Activated CD4-positive, alpha-beta T cell treated with anti-CD3 and anti-CD28 coated beads, Interleukin-2, Interleukin-4, amounts not matched to agents 100 ng/mL and 50 ng/mL, durations not matched to agents 16 hours and 8 hours (primary cell): Measurements from ENCODE around the gene DCN.

Experiments used
- DNase-seq: peaks from one replicate; pipeline ENCODE4 v3.0.0-alpha.2; 2020; ENCODE audit warnings: low spot score

Gene DCN

GRCh38 chr12:91138337-91138920, 44.2 kb downstream of the DCN start:
- no peak for DNase-seq

GRCh38 chr12:91133871-91134270, 48.7 kb downstream of the DCN start:
- no peak for DNase-seq

- no peak for DNase-seq
Observed at GRCh38 chr12:91129662-91130362, 52.8 kb downstream of the DCN start.

- DNase-seq, result no peak
Observed at GRCh38 chr12:91127751-91128150, 54.9 kb downstream of the DCN start.

GRCh38 chr12:91127306-91127705, 55.3 kb downstream of the DCN start:
- no peak for DNase-seq

GRCh38 chr12:91126516-91126915, 56.1 kb downstream of the DCN start:
- DNase-seq, result no peak

GRCh38 chr12:91123236-91123916, 59.2 kb downstream of the DCN start:
- DNase-seq, result no peak

GRCh38 chr12:91120781-91121180, 61.8 kb downstream of the DCN start:
- DNase-seq, result no peak

- no peak for DNase-seq
Observed at GRCh38 chr12:91119089-91119488, 63.5 kb downstream of the DCN start.

- no peak for DNase-seq
Observed at GRCh38 chr12:91113621-91114020, 69.0 kb downstream of the DCN start.

- DNase-seq, result no peak
Observed at GRCh38 chr12:91111366-91112325, 71.0 kb downstream of the DCN start, which contains the start of gene LUM. Gene LUM, minus strand, starts transcription at chr12:91111494. Its CDS starts 2,515 bp downstream, at chr12:91108979.

GRCh38 chr12:91110311-91110924, 72.2 kb downstream of the DCN start:
- DNase-seq, result no peak

- DNase-seq, result no peak
Observed at GRCh38 chr12:91109581-91110310, 72.9 kb downstream of the DCN start.

- DNase-seq, result peak; percentile 60
Observed at GRCh38 chr12:91109148-91109564, 73.5 kb downstream of the DCN start.

- DNase-seq, result no peak
Observed at GRCh38 chr12:91108196-91108755, 74.3 kb downstream of the DCN start.

- DNase-seq, result no peak
Observed at GRCh38 chr12:91106283-91106682, 76.3 kb downstream of the DCN start.

GRCh38 chr12:91105807-91106206, 76.8 kb downstream of the DCN start:
- DNase-seq, result no peak

- DNase-seq, result no peak
Observed at GRCh38 chr12:91104812-91105466, 77.7 kb downstream of the DCN start.

- DNase-seq, result no peak
Observed at GRCh38 chr12:91103624-91104023, 79.0 kb downstream of the DCN start.

- DNase-seq, result no peak
Observed at GRCh38 chr12:91103101-91103500, 79.5 kb downstream of the DCN start.
